Adrenal gland (tissue), 12 donors: Measurements from ENCODE around the gene IL1R2. TPM values are rescaled to one million over a fixed set of nuclear protein-coding genes. Genes with fewer than 3 reads are reported as not detected.
A peak's percentile ranks its signal among the peaks of the same experiment; 100 is the strongest.

Source experiments
- DNase-seq, 7 donors: peaks; one replicate each; pipeline ENCODE4 v3.0.0-alpha.2; 2019 to 2020
- H3K27ac ChIP-seq, 5 donors: fragments of 200-600 bp; sonication (generic) in 4 of 5; 1 replicate in 3 of 5; 2 replicates in 2 of 5; pipeline versions ENCODE4 v1.5.1 to v1.8.0; 2016 to 2020; ENCODE audit warnings: mild to moderate bottlenecking in 1 of 5
- H3K27me3 ChIP-seq: fragments of 200-600 bp; 2 replicates; pipeline ENCODE4 v1.8.0; 2021
- H3K36me3 ChIP-seq, 2 donors: fragments of 200-600 bp; replicated peaks in 1 of 2; 1 replicate in 1 of 2; 2 replicates in 1 of 2; pipeline versions ENCODE4 v1.5.1 to v1.8.0; 2018 to 2022
- H3K4me1 ChIP-seq, 2 donors: fragments of 200-600 bp; replicated peaks in 1 of 2; 1 replicate in 1 of 2; 2 replicates in 1 of 2; pipeline versions ENCODE4 v1.5.1 to v1.8.0; 2018 to 2021
- H3K4me3 ChIP-seq, 4 donors: fragments of 200-600 bp; sonication (generic) in 3 of 4; one replicate each; pipeline ENCODE4 v1.5.1; 2016 to 2018
- H3K9me3 ChIP-seq, 3 donors: fragments of 200-600 bp; sonication (generic) in 1 of 3; replicated peaks in 1 of 3; 1 replicate in 2 of 3; 2 replicates in 1 of 3; pipeline versions ENCODE4 v1.5.1 to v1.8.0; 2016 to 2021
- CTCF ChIP-seq, 6 experiments: fragments of 450-650 bp in 4 of 6; fragments of 200-600 bp in 2 of 6; sonication (generic) in 1 of 6; IDR thresholded peaks; 1 replicate in 5 of 6; 2 replicates in 1 of 6; pipeline versions ENCODE4 v1.5.1 to v1.8.0; 2016 to 2021; ENCODE audit warnings: antibody characterized with exemption in 6 of 6, mild to moderate bottlenecking in 2 of 6, moderate library complexity in 1 of 6
- POLR2A ChIP-seq, 2 donors: fragments of 450-650 bp; IDR thresholded peaks; one replicate each; pipeline ENCODE4 v1.6.1; 2017; ENCODE audit warnings: antibody characterized with exemption in 2 of 2, mild to moderate bottlenecking in 2 of 2, moderate library complexity in 1 of 2
- WGBS, 4 donors: extraction: QIAGEN DNeasy Blood & Tissue Kit in 2 of 4; methylation state at CpG; one replicate each; pipeline versions ENCODE4 v1.1.5 to v1.1.7; 2013 to 2017; 5-methylcytosine and 5-hydroxymethylcytosine counted together
- intact Hi-C, 2 donors: fragments of 100-400 bp; cut with DNase I; formaldehyde crosslinking; loops; one replicate each; pipeline versions ENCODE4 v1.14.1 to v1.15.0; 2022 to 2023
- polyA plus RNA-seq, 3 donors: library from polyadenylated mRNA; stranded (reverse); fragments of 200-250 nt in 2 of 3; fragments of 350-450 nt in 1 of 3; fragmentation: Illumina TruSeq in 1 of 3; extraction: RNeasy Lipid Tissue Mini Kit (QIAGEN cat#74804) in 1 of 3; gene quantifications; one replicate each; pipeline ENCODE4 v1.2.3, GENCODE V29; 2013 to 2014
- total RNA-seq, 9 donors: library from RNA; depleted of rRNA in 4 of 9; stranded (reverse); fragments of >200 nt in 4 of 9; fragments of 120-200 nt in 1 of 9; fragmentation: NEBNext Ultra II Directional in 1 of 9; extraction: Animal tissue kit (Norgen Biotek cat#: 25700) in 1 of 9; gene quantifications; one replicate each; pipeline versions ENCODE4 v1.1.0 to v1.2.4, GENCODE V29; 2013 to 2023
- donor health status: healthy with polysubstance abuse.
- donor health status: Bipolar disorder and iron deficiency.
- donor health status: DM: yes; HTN: yes; CAD: no.
- donor health status: DM: no; HTN: no; CAD: no.
- donor health status: DM: no; HTN: no; CAD: no.
- donor health status: DM: yes; HTN: yes; CAD: no.

IL1R2 gene
- total and polyA plus RNA-seq, 12 donors = 4.5 to 26.0 (median 12.2) TPM

DNA sequence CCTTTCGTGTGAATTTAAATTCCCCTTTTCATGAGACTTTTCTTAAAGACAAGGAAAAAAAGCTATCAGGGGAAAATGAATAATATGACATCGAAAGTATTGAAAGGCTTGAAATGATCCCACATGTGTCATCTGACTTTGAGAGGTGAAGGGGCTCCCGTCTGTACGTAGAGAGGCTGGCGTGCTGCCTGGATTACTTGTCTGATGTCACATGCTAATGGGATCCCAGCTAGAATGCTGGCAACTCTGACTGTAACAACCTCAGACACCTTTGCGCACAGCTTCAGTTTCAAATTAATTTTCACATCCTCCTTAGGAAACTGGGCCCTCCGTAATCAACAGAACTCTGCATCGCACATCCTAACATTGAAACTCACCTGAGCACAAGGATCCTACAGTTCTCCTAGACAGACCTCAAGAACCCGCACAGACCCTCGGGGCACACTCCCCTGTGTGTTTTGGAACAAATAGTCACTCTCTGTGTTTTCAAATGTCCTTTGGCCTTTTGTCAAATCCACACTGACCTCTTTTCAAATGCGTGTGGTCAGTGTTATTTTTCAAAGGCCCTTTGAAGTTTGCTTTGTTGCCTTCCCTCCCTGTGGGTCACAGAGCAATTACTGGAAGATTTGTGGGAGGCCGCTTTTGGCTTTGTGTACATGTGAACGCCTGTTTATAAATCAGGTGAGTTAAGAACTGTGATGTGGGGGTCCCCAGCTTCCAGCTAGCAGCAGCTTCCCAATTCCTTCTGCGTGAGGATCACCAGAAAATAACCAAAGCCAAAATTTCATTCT lies 65.9 kb downstream of the IL1R2 start:
- H3K27me3 ChIP-seq = no peaks in the 10 kb centered on the region
- H3K36me3 ChIP-seq = no peaks in the 10 kb centered on the region
- peaks cover 17 to 35% of the 10 kb centered on the region in 2 donors for H3K4me1 ChIP-seq
- no peak for TF ChIP-seq CTCF (IDR thresholded peaks at IDR 0.05)
- TF ChIP-seq POLR2A (IDR thresholded peaks at IDR 0.05) = no peak
- WGBS, 4 donors = 45 to 60% (median 57%) methylated on average over 14 of the region's 14 CpGs
- H3K27ac ChIP-seq = peak overlapping the region in 3 of 5 donors; percentile 57 to 73 (median 64)
- no peaks in the 10 kb centered on the region for H3K9me3 ChIP-seq
- DNase-seq = peak in 6 of 7 donors; percentile 51 to 75 (median 63)
- intact Hi-C loops = no loop called here
- no peak overlapping the region for H3K4me3 ChIP-seq

- WGBS, 4 donors = 86 to 89% (median 88%) methylated on average over 6 to 8 of the region's 8 CpGs
- intact Hi-C loops = no loop called here
- Histone ChIP-seq H3K36me3 (no peaks in the 10 kb centered on the region), H3K27me3 (no peaks in the 10 kb centered on the region), H3K4me3 (no peak overlapping the region), H3K9me3 (no peaks in the 10 kb centered on the region), H3K4me1 (peaks cover 23 to 39% of the 10 kb centered on the region in 2 donors), H3K27ac (peak overlapping the region in 3 of 5 donors; percentile 57 to 73 (median 64))
- peak in 1 of 7 donors; percentile 34 for DNase-seq
- TF ChIP-seq CTCF (IDR thresholded peaks at IDR 0.05) = no peak
- no peak for TF ChIP-seq POLR2A (IDR thresholded peaks at IDR 0.05)
Observed at GRCh38 chr2:102058293-102058833, 66.6 kb downstream of the IL1R2 start.

GRCh38 chr2:102059151-102059550 lies 67.4 kb downstream of the IL1R2 start:
- TF ChIP-seq CTCF (IDR thresholded peaks at IDR 0.05) (no peak), POLR2A (IDR thresholded peaks at IDR 0.05) (no peak)
- no peaks in the 10 kb centered on the region for H3K36me3 ChIP-seq
- H3K4me1 ChIP-seq = peaks cover 31 to 47% of the 10 kb centered on the region in 2 donors
- H3K4me3 ChIP-seq = no peak overlapping the region
- peak overlapping the region in 3 of 5 donors; percentile 57 to 73 (median 64) for H3K27ac ChIP-seq
- no peaks in the 10 kb centered on the region for H3K27me3 ChIP-seq
- H3K9me3 ChIP-seq = no peaks in the 10 kb centered on the region
- WGBS, 4 donors = 20 to 45% (median 38%) methylated on average over 1 of the region's 1 CpG
- intact Hi-C loops = no loop called here
- peak in 1 of 7 donors; percentile 56 for DNase-seq

- H3K36me3 ChIP-seq = no peaks in the 10 kb centered on the region
- peaks cover 40 to 54% of the 10 kb centered on the region in 2 donors for H3K4me1 ChIP-seq
- 60 to 87% (median 77%) methylated on average over 3 of the region's 3 CpGs for WGBS, 4 donors
- H3K9me3 ChIP-seq = no peaks in the 10 kb centered on the region
- no peak for TF ChIP-seq POLR2A (IDR thresholded peaks at IDR 0.05)
- no peak for TF ChIP-seq CTCF (IDR thresholded peaks at IDR 0.05)
- intact Hi-C loops = loop anchor here in 1 of 2 donors (5.0 kb wide), 1 partner anchor 38 kb away; no protein-coding TSS in a partner anchor
- no peak overlapping the region for H3K4me3 ChIP-seq
- no peaks in the 10 kb centered on the region for H3K27me3 ChIP-seq
- peak in 1 of 7 donors; percentile 57 for DNase-seq
- H3K27ac ChIP-seq = peak overlapping the region in 1 of 5 donors; percentile 98
Observed at GRCh38 chr2:102060047-102060446, 68.3 kb downstream of the IL1R2 start.
